Activated gamma-delta T cell (primary cell): ENCODE measurements around the gene C1orf74.
"Not testable (repeated sequence)": the region's sequence is repeated elsewhere in the genome, so short reads cannot be mapped to it uniquely, and the experiment has no call there.

ENCODE experiments used
- DNase-seq: peaks from one replicate; lab custom pipeline; 2025; lab: John Stamatoyannopoulos, UW

The C1orf74 gene

DNA sequence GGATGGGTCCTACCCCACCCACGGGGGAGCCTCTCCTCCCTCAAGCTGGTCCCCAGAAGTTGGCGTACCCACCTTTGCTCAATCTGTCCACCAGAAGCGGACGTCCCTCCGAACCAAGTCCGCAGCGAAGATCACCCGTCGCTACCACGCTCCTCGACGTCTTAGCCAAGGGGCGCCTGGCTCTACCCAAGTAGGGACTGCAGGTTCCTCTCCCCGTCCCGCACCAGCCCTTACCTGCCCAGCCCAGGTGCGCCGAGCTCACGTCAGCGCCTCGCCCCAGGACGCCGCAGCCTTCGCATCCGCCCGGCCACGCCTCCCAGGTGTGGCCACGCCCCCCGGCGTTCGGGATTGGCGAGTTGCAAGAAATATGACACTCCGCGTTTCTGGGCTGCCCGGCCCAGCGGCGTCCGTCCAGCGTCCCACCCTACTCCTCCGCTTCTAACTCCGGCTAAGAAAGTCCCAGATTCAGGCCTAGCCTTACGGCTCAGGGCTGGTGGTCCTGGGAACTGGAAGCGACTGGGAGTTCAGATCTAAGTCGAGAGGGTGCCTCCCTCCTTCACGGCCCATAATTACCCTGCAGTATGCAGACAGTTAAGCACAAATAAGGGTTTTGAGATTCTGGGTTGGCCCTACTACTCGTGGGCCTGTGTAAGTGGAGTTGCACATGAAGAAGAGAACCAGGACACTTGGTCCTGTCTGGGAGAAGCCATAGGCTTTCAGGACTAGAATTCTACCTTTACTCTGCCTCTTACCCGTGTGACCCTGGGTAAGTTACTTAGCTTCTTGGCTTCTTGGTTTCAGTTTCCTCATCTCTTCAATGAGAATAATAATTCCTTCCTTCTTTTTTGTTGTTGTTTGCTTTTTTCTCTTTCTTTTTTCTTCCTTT is 21.8 kb upstream of the C1orf74 start, which contains the start of gene IRF6:
TSS of gene IRF6 (minus strand) at position 268 of the 886 bp plus-strand sequence. CDS start 4,729 bp downstream, outside the sequence.
- DNase-seq: peak; percentile 68

DNA sequence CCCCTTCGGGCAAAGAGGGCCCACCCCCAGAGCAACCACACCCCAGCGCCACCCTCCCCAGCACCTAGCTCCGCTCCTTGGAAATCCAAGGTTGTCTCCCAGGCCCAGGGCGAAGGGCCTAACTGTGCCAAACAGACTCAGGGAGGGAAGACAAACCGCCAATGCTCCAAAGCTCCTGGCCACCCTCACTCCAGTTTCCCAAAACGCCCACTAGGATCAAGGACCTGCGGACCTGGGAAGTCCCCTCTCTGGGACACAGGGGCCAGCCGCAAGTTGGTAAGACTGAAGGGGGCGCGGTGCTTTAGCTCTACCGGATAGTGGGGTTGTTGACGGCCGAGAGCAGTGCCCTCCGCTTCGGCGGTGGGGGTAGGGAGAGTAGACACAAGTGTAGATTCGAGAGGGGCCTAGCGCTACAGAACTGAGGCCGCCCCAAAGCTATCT is 21.0 kb upstream of the C1orf74 start:
- DNase-seq: no peak

DNA sequence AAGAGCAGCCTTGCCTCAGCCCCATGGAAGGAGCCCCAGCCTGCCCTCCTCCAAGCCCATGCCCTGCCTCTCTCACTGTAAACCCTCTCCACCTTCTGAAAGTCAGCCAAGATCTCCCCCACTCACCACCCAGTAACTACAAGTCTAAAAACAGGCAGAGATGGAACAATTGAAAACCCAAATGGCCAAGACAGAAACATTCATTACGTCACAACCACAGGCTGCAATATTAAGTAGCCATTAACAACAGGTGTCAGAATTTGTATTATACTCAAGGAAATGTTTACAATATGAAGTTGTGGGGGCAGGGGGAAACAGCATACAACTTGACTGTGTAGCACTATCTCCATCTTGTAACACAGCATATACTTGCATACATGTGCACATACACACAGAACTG is 19.2 kb upstream of the C1orf74 start:
- no peak for DNase-seq

DNA sequence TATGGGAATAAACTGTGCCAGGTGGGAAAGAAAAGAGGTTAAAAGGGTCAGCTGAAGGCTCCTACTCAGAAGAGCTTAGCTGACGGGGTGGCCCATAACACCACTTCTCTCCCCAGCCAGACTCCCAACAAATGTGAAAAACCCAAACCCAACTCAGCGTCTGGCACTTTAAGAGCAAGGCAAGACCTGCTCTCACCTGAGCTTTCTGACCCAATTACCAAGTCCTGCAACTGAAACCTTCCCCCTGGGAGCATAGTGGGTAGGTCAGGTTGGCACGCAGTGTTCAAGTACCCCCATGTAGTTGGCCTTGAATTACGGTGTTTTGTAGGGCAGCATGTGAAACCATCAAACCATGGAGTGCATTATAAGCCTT is 18.4 kb upstream of the C1orf74 start:
- DNase-seq: no peak

DNA sequence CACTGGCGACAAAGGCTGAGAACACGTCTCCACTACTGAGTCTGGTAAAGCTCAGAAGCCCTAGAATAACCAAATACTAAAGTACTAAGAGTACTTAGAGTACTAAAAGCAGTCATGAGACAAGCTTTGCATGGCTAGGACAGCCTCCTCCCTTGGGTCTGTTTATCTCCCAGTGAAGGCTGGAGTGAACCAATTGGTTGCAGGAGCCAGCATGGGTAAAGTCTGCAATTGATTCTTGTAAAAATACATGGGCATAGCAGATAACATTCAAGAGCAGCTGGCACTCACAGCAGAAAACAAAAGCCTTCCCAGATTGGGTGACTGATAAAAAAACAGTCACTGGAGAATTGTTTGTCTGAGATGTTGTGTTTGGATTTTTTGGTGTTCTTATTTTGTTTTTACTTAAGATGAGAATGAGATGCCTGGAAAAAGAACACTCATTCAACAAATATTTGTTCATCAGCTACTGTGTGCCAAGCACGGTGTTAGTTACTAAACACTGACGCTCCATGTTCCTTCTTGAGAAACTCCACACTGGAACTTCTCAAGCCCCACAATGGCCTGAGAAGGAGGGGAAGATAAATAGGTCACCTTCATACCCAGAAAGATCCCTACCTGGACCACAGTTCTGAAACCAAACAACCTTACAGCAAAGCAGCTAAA is 17.9 kb upstream of the C1orf74 start:
- DNase-seq: no peak

DNA sequence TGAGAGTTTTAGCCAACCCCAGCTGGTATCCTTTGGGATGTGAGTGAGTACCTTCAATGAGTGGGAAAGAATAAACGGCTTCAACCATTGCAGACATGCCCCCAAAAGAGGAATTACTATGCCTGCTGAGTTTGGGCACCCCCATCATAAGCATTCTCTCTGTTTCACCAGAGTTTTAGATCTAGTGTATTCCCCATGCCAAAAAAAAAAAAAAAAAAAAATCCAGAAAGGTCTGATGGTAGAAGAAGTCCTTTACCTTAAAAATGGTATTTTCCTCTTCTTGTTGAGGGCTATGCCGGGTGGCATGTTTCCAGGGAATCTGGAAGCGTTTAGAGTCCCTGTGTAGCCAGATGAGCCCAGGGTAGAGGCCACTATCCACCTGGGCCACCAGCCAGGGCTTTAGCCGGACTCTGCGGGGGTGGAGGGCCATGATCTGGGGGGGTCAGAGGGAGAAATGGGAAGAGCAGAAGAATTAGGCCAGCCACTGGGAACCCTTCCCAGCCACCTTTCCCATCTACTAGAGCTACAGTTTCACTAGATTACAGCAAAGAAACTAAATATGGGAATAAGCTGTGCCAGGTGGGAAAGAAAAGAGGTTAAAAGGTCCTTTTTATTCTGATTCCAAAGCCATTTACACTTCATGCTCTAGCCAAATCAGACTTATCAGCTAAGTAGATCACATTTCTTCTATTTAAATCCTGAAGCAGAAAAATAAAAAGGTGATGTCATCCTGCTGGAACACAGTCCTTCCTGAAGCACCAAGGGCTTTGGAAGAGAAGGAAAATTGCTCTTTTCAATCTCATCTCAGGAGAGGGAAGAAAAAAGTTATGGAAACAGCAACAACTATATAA is 16.9 kb upstream of the C1orf74 start:
- DNase-seq: no peak

DNA sequence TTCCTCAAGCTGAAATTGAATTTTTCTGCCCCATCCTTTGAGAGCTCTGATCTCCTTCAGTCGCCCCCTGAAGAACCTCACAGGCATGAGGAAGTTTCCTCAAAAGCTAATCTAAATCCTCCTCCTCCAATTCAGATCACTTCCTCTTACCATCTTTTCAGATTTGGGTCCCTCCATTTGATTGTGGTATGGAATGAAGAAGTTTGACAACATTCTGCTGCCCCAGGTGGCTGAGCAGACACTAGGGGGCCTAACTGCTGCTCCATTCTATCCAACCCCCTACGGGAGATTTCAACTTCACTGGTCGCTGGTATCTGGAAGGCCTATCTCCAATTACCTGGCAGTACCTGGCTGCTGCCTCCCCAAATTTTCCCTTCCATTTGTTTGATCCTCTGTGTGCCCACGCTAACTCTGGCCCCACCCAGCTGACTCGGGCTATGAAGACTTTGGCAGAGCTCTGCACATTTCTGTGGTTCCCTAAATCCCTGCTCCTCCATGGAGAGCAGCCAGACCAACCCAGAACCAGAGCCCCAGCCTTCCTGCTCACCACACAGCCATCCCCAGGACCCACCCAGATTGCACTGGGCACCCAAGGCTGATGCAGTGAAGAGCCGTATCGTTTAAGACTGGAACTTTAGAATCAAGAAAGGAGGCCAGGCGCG is 13.8 kb upstream of the C1orf74 start:
- DNase-seq: no peak

DNA sequence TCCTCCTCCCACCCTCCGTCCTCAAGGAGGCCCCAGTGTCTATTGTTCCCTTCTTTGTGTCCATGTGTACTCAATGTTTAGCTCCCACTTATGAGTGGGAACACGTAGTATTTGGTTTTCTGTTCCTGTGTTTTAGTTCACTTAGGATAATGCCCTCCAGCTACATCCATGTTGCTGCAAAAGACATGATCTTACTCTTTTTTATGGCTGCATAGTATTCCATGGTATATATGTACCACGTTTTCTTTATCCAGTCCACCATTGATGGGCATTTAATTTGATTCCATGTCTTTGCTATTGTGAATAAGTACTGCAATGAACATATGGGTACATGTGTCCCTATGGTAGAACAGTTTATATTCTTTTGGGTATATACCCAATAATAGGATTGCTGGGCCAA is 9.4 kb upstream of the C1orf74 start:
- DNase-seq: not testable (repeated sequence)

DNA sequence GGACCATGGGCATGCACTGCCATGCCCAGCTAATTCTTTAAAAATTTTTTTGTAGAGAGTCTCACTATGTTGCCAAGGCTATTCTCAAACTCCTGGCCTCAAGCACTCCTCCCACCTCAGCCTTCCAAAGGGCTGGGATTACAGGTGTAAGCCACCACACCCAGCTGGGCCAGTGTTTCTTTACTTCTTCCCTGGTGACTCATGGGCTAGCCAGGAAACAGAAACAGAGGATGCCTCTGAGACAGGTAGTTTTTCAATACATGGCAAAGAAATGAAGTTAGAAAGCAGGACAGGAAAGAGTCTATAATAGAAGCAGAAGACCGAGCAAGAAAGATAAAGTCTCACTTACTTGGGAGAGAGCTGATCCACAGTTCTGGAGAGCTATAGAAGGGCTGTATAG is 7.6 kb upstream of the C1orf74 start:
- no peak for DNase-seq

DNA sequence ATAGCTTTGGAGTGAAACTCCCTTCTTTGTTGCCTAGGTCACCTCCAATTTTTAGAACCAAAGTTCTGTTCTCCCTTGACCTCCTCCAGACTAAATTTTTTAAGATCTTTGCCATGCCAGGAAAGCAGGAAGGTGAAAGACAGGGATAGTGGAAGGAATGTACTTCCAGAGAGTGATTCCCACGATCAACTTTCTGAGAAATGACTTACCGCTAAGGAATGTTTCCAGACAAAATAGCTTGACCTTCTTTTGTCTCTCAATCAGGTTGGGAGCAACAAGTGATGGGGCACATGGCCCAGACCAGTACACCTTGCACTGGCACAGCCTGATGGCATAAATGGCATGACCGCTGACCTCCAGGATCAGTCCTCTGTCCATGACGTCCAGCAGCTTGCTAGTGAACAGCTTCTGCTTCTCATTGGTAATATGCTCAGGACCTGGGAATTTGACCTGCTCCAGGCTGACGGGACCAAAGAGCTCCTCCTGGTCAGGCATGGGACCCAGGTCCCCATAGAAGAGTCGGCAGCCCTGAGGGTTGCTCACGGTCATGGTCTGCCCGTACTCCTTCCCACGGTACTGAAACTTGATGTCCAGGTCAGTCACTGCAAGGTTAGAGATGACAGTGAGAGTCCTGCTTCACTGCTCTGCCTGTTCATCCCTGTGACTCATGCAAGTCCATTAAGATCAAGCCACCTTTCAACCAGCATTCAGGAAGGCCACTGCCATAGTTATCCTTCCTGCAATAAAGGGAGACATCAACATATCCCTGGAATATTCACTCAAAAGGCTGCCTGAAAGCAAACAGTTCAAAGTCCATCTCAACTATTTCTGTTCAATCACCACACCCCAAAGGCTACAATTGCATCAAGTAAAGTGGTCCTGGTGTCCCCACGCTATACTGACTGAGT is 6.2 kb upstream of the C1orf74 start:
- DNase-seq: no peak

DNA sequence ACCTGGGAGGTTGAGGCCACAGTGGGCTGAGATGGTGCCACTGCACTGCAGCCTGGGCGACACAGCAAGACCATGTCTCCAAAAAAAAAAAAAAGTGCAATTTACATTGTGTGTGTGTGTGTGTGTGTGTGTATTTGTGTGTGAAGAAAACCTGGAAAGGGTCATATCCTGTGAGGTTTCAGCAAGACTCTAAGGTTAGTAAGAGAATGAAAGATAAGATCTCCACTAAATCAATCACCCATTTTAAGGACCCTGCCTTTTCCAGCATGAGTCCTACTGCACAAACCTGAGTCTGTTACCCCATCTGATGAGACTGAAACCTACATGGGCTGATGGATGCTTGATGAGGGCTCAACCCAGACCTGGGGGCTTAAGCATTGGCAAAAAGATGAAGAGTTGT is 4.9 kb upstream of the C1orf74 start:
- DNase-seq: no peak

DNA sequence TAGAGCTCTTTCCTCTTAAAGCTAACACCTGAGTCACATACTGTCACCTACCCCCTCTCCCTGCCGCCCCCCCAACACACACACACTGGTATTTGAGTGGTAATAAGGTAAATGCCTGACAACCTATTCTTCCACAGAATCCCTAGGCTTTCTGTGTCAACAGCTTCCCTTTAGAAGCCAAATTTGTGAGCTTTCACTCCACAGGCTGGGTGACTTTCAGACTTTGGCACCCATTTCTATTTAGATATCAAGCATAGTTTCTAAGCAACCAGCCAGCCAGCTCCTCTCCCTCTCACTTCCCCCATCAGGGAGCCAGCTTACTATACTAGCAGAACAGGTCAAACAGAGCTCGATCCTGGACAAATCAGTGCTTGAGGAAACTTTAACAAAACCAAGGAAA is 3.2 kb upstream of the C1orf74 start:
- DNase-seq: no peak

DNA sequence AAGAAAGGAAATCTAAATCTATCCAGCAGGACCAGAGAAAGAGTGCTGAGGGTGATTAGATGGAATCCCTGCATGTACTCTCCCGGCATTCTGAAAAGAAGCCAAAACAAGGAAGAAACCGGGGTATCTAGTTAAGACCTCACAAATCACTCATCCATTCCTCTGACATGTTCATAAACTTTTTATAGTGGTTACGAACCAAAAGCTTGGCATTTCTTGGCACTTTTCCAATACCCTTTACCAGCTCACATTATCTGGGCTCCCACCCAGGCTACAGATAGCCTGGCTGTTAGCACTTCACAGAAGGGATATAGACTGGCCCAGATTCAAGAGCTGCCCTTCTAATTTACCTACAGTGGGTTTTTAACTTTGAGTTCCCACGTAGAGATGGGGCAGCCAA is 1.8 kb upstream of the C1orf74 start:
- DNase-seq: no peak

DNA sequence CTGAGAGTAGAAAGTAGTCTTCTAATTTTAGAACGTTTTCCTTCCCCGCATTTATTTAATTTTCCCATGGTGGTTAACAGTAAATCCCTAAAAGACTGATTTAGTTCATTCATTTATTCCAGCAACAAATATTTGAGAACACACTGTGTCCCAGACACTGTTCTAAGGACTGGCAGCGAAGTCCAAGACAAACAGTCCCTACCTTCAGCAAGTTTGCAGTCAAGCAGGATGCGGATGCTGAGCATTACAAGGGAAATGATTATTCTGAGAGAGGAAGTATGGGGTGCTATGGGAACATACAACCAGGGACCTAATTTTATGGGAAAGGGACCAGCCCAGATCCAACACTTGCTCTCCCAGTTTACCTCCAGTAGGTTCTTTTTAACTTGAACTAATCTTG is 1.2 kb upstream of the C1orf74 start:
- no peak for DNase-seq

DNA sequence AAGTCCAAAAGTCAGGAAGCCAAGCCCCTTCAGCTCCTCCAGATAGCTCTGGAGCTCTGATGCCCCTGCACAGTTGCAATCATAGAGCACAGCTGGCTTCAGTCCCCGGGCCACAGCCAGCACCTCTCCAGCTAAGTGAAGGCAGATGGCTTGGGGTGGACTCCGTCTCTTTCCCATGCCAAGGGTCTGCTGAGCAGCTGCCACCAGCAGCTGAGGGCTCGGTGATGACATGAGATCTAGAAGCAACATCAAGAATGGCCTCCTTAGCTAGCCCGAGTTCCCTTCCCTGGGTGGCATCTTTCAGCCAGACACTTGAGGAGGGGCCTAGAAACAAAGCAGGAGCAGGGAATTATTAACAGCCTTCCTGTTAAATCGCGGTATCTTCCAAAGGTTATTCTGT is 973 bp downstream of the C1orf74 start:
- no peak for DNase-seq

DNA sequence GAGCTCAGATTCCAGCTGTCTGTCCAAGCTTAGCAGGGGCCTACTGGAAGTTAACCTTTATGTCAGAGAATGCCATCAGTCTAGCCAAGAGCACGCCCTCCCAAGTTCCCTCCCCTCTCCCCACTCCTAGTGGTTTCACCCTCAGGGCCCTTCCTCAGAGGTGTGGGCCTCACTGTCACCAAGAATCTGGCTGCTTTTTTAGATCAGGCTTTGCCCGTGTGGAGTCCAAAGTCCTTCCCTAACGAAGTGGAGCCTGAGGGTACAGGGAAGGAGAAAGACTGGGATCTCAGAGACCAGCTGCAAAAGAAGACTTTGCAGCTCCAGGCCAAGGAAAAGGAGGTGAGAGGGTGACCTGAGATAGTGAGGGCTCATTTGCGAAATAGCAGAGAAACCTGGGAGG is 4.1 kb downstream of the C1orf74 start:
- no peak for DNase-seq

DNA sequence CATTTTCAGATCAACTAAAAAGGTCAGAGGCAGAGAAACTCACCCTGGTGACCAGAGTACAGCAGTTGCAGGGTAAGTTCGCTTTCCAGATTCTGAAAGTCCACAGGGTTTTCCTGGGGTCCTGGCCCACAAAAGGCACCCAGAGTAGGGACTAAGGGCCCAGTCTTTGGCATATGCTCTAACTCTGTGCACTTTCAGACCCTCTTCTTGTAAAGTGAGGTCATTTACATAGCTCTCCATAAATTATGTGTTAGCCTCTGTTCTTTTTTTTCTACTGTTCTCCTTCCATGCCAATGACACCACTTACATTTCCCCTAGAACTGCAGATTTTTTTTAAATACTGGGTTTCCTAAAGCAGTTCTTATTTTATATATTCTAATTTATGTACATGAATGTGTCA is 6.3 kb downstream of the C1orf74 start:
- DNase-seq: no peak

DNA sequence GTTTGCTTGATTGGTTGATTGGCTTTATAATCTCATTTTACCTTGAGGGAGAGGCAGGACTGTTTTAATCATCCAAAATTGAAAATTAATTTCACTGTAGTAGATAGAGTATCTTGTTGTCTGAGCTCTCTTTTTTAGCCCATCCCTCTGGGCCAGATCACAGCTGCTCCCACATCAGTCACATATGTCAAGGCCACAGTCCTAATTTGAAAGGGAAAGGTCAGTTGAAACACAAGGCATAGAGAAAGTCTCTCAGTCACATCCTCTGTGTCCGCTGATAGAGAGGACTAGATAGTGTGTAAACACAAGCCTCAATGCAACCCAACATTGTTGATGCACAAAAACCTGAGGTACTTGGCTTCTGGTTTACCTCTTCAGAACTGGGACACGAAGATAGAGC is 6.8 kb downstream of the C1orf74 start:
- DNase-seq: no peak

DNA sequence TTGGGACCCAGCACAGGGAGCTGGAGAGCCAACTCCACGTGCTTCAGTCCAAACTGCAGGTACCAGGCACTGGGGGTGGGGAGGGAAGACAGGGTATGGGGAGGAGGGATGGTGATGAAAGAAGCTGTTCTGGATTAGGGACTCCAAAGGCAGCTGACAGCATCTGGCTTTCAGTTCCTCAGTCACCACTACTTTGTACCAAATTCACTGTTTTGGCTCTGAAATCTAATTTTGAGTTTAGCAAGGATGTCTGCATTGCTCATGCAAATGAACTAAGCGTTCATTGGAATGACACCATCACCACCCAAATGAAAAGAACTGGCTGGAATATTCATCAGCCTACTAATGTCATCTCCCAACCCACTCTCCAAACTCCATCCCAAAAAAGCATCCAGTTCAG is 8.7 kb downstream of the C1orf74 start:
- no peak for DNase-seq

DNA sequence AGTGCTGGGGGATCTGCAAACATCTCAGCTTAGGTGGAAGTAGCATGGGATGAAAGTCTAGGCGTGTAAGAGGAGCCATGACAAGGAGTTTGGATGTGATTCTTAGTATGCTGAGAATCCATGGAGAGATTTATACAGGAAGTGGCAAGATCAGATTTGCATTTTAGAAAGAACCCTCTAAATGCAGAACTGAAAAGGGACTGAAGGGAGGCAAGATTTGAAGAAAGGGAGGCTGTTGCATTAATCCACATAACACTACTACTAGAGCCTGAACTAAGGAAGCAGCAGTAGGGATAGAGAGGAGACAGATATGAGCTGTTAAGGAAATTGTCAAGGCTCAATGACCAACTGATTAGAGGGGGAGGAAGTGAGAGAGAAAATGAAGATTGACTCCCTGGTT is 9.8 kb downstream of the C1orf74 start:
- DNase-seq: no peak

DNA sequence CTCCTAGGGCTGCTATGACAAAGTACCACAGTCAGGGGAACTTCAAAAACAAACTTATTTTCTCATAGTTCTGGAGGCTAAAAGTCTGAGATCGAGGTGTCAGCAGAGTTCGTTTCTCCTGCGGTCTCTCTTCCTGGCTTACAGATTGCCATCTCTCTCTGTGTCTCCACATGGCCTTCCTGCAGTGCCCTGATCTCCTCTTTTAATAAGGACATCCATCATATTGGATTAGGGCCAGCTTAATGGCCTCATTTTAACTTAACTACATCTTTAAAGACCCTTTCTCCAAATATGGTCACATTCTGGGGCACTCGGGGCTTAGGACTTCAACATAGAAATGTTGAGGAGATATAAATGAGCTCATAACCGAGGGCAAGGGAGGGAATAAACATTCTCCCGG is 12.2 kb downstream of the C1orf74 start:
- DNase-seq: no peak
